ENCODE results near the gene DGCR2.
"Not testable (repeated sequence)": the region's sequence is repeated elsewhere in the genome, so short reads cannot be mapped to it uniquely, and the experiment has no call there.

The DGCR2 gene

DNA sequence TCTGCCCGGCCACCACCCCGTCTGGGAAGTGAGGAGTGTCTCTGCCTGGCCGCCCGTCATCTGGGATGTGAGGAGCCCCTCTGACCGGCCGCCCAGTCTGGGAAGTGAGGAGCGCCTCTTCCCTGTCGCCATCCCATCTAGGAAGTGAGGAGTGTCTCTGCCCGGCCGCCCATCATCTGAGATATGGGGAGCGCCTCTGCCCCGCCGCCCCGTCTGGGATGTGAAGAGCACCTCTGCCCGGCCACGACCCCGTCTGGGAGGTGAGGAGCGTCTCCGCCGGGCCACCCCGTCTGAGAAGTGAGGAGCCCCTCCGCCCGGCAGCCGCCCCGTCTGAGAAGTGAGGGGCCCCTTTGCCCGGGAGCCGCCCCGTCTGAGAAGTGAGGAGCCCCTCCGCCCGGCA lies 38.1 kb downstream of the DGCR2 start:
- not testable (repeated sequence) for DNase-seq (ENCODE audit: low read depth in 2 of 2)

DNA sequence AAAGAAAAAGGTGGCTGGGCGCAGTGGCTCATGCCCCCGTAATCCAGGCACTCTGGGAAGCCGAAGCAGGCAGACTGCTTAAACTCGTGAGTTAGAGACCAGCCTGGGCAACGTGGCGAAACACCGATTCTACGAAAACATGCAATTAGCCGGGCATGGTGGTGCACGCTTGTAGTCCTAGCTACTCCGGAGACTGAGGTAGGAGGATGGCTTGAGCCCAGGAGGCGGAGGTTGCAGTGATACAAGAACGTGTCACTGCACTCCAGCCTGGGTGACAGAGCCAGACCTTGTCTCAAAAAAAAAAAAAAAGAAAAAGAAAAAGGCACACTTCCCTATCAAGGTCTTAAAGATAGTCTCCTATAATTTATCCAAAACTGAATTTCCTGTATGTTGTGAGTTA lies 39.4 kb downstream of the DGCR2 start:
- no peak for DNase-seq (ENCODE audit: low read depth in 2 of 2)

DNA sequence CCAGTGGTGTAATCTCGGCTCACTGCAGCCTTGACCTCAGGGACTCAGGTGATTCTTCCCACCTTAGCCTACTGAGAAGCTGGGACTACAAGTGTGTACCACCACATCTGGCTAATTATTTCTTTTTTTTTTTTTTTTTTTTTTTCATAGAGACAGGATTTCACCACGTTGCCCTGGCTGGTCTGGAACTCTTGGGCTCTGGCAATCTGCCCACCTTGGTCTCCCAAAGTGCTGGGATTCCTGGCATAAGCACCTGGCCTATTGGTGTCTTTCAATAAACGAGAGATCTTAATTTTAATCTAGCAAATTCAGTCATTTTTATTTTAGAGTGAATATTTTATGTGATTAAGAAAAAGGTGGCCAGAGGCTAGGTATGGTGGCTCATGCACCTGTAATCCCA lies 40.1 kb downstream of the DGCR2 start:
- no peak for DNase-seq (ENCODE audit: low read depth in 2 of 2)

DNA sequence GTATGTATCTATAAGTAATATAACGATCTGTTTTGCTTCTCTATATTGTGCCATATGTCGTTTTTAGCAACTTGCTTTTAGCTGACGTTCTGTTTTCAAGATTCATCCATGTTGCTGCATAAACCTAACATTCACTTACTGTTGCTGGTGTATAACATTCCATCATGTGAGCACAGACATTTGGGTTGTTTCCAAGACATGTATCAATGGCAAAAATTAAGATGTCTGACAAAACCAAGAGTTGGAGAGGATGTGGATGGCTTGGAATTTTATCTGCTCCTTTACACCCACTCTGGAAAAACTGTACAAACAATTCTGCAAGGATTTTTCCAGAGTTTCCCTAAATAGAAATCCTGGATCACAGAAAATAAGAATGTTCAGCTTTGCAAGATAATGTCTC lies 40.9 kb downstream of the DGCR2 start:
- DNase-seq (ENCODE audit: low read depth in 2 of 2), result no peak

DNA sequence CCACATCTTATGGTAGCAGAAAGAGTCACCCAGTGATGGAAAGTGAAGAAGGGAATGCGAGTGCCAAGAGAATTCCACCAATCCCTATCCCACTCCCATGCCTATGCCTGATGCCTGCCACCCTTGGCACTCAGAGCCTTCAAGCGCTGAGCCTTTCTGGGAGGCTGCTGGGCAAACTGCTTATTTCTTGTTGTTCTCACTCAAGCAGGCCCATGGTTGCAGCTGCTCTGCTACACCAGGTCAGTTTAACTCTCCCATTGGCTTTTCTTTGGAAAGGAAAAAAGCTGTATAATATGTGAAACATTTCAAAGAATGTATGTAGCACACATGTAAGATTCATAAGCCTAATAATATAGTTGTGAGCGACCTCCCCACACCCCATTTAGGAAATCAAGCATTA lies 41.4 kb downstream of the DGCR2 start:
- DNase-seq (ENCODE audit: low read depth in 2 of 2), result no peak

DNA sequence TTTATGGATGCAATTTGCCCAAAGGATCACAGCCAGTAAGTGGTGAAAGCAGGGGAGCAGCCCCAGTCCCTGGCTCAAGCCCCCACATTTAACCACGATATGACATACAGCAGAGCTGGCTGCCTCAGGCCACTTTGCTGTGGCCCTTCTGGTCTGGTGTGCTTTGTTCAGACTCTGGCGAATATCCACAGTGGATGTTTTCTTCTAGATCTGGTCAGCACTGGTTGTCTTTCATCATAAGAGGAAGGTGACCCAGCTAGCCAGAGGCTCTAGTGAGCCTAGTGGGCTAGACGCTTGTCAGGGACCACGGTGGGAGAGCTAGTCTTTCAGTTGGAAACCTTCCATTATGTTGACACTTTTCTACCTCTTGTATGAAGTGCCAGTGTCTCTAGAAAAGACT lies 42.5 kb downstream of the DGCR2 start:
- DNase-seq (ENCODE audit: low read depth in 2 of 2), result no peak

DNA sequence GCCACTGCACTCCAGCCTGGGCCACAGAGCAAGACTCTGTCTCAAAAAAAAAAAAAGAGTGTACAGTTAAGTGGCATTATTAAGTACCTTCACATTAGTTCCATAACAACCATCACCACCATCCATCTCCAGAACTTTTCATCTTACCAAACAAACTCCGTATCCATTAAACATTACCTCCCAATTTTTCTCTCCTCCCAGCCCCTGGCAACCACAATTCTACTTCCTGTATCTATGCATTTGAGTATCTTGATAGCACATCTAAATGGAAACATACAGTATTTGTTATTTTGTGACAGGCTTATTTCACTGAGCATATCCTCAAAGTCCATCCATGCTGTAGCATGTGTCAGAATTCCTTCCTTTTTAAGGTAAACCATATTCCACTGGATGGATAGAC lies 46.8 kb downstream of the DGCR2 start:
- no peak for DNase-seq (ENCODE audit: low read depth in 2 of 2)

DNA sequence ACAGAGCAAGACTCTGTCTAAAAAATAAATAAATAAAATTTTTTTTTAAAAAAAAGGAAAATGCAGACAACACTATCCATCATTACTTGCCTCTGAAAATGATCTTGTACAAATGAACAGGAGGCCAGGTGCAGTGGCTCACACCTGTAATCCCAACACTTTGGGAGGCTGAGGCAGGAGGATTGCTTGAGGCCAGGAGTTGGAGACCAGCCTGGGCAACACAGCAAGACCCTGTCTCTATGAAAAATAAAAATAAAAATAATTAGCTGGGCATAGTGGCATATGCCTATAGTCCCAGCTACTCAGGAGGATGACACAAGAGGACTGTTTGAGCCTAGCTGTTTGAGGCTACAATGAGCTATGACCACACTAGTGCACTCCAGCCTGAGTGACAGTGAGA lies 49.4 kb downstream of the DGCR2 start:
- not testable (repeated sequence) for DNase-seq (ENCODE audit: low read depth in 2 of 2)

DNA sequence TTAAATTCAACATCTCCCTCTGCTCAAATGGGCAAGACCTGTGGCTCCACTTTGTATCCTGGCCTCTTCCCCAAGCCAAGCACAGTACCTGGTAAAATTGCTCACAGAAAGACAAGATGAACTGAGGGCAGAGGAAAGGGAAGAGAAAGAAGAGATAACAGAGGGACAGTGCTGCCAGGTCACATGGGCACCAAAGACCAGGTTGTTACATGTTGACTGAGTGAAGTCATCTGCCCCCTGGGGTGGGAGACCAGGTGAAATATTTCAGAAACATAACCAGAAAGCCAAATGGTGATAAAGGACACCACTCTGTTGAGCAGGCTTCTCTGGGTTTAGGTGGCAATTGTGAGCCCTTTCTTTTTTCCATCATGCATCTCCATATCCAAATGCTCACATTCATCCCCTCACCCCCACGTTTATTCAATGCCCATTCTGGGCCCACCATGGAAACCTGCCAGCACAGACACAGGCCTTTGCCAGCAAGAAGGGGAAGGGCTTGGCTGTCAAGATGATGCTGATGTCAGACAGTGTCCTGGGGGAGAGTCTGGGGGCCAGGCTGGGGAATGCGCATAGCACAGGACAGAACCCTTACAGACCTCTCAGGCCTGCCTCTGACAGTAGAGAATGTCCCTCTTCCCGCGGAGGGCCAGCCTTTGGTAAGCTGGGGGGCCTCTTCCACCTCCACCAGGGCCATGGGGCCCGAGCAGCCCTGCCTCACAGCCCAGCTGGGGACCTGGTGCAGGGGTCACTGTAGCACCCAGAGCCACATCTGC lies 51.6 kb downstream of the DGCR2 start:
- no peak for DNase-seq (ENCODE audit: low read depth in 2 of 2)

DNA sequence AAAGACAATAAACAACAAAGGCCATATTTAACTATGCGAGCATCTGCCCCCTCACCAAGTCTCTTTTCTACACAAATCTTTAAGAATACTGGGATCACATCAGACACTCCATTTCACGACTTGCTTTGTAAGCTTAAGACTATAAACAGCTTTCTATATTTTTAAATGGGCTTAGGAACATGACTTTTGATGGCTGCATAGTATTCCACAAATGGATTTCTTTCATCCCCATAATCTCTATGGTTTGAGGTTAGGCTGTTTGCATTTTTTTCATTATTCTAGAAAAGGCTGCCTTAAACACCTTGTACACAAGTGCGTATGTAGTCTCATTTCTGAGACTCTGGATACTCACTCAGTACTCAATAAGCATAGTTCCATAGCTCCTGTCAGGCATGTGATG lies 52.8 kb downstream of the DGCR2 start:
- DNase-seq (ENCODE audit: low read depth in 2 of 2), result no peak

DNA sequence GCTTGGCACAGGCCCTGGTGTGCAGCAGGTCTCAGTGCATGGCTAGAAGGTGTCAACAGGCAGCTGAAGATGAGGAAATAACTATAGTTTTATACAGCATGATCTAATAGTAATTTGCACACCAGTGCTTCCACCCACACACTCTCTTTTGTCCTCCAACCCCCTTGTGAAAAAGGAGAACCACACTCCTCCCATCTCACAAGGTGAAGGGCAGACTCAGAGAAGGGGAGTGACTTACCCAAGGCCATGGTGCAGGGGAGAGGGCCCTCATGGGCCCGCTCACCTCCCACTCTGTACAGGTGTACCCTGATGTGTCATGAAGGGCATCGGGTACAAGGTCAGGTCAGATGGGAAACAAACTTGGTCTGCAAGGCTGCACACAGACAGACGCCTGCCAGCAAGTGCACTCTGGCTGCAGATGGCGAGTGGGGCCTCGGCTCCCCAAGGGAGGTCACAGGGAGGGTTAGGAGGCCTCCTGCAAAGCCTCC lies 53.4 kb downstream of the DGCR2 start:
- DNase-seq (ENCODE audit: low read depth in 2 of 2), result no peak

DNA sequence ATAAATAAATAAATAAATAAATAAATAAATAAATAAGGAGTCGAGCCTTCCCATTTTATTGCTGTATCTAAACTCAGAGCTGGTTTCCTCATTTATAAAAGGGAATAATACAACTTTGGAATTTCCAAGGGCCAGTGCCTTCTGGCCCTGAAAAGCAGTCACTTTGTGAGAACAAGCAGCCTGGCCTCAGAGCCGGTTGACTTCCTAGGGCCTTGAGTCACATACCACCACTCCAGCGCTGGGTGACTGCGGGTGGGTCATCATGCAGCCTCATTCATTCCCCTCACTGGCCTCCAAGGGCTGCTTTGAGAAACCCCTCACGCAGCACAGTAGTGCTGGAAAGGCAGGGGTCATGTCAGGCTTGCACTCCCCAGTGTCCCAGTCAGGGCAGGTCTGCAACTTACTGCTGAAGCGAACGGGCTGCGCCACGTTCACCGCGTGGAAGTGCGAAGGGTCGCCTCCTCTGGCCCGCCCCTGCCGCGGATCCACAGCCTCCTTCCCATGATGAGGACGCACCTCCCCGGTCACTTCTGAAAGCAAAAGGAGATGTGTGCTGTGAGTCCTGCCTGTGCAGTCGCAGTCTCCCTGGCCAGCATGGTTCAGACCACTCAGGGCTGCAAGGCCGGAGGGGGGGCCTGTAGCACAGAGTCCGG lies 54.4 kb downstream of the DGCR2 start:
- DNase-seq (ENCODE audit: low read depth in 2 of 2), result no peak

DNA sequence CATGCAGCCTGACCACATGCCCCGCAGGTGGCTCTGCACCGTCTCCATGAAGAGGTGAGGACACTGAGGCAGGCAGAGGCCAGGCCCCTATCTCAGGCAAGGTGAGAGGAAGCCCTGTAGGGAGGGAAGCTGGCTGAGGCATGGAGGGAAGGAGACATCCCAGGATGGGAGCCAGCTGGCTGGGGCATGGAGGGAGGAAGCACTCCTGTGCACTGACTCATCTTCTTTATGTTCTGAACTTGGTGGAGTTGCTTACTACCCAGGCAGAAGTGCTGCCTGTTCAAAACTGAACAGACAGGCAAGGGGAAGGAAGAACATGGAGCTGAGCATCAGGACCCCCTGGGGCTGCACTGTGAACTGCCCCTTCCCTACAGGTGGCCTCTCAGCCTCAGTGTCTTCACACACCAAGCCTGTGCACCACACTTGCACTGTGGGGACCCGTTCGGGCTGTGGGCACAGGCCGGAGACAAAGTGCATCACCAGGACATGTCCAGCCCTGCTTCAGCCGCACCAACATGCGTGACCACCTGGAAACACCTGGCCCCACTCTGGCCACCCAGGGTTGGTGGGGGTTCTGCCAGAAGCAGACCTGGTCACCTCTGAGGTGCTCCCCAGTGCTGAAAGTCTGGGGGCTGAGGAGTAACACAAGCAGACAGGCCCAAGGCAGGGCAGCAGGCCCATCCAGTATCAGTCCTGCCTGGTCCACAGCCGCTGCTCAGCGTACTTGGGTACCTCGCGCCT lies 55.5 kb downstream of the DGCR2 start:
- no peak for DNase-seq (ENCODE audit: low read depth in 2 of 2)

DNA sequence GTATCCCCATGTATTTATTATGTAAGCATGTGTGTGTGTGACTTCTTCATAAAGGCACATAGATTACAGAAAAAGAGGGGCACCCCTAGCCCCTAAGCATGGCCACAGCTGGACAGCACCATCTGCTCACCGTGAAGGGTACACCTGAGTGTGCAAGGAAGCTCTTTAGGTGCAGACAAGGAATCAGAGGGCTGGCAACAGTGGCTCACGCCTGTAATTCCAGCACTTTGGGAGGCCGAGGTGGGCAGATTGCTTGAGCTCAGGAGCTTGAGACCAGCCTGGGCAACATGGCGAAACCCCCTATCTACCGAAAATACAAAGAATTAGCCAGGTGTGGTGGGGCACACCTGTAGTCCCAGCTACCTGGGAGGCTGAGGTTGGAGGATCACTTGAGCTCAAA lies 56.3 kb downstream of the DGCR2 start:
- DNase-seq (ENCODE audit: low read depth in 2 of 2), result no peak

DNA sequence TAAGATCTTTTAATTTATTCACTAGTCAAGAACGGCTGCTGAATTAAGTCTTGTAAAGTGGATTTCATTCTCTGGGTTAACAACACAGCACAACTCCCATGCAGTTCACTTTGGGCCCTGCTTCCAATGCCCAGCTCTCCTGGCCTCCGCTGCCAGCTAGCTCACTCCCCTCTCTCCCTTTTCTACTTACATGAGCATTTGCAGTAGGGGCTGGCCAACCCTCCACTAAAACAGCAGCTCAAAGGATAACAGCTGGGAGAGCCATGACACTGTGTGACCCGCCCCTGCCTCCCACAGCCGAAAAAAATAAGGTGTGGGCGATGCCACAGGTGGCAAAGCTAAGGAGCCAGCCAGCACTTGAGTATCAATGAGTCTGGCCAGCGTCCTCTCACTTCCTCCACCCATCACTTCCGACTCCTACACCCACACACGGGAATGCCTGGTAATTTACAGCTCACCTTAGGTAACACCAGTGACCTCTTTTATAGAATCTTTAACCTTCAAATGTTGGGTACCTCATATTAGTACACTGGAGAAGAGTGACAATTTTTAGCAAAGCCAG lies 56.8 kb downstream of the DGCR2 start:
- DNase-seq (ENCODE audit: low read depth in 2 of 2), result no peak

DNA sequence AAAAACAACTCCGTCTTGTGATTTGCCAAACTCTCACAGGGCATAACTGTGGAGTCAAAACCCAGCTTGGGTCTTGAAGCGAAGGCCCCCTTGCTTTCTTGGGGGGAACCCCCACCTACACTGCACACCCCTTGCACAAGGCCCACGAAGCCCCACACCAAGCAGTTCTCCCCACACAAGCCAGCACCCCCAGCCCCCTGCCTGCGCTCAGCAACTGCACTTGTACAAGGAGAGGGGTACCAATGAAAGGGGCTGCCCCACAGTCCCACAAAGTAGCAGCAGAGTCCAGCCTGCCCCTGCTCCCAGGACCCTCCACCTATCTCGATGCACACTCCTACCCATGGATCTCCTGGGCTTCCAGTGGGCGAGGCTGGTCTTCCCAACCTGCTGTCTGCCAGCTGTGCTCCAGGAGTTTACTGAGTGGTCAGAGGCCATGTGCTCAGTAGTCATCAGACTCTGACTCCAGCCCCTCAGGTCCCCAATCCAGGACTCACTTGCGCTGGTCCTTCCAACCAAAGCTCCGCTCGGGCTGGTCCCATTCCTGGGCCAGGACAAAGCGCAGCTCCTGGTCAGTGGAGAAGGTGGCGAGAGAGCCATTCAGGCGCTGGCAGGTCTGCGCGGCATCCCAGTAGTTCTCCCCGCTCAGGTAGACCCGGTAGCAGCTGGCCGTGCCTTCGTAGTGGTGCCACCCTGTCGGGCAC lies 57.7 kb downstream of the DGCR2 start:
- DNase-seq (ENCODE audit: low read depth in 2 of 2), result no peak

DNA sequence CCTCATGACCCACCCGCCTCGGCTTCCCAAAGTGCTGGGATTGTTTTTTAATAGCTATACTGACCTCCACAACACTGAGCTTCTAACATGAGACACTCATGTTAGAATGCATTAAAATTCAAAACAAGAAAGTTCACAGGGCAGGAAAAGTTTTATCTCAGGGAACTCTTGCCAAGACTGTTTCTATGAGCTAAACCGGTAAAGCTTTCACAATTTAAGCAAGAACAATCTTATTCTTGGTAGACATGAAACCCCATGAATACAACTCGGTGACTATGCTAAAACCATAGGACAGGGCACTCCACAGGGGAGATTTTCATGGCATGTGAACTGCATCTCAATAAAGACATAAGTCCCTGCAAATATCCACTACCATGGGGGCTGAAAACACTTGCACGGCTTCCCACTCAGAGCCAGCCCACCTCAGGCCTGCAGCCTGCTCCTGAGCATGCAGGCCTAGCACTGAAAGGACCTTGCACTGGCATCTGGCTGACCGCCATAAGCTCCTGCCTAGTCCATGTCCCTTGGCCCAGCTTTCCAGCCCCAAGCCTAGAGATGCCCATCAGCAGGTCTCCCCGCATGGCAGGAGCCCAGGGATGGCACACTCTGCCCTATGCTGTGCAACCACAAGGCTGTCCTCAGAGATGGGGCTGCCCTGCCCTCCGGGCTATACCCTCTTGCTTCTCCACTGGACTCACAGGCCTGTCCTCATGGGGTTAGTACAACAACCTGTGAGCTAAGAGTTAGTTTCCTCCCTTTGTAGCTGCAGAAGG lies 58.4 kb downstream of the DGCR2 start:
- no peak for DNase-seq (ENCODE audit: low read depth in 2 of 2)

DNA sequence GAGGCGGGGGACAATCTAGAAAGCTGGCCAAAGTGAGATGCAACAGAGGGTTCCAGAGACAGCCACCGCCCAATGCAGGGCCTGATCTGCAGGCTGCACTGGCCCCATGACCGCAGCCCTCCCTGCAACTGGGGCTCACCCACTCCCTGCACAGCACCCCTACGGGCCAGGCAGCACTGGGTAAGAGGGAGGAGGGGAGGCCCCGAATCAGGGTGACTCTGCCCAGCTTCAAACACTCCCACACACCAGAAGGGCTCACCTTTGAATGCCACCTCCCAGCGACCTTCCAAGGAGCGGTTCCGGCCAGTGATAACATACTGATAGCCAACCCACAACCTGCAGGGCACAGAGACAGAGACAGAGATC lies 59.3 kb downstream of the DGCR2 start:
- DNase-seq (ENCODE audit: low read depth in 2 of 2), result no peak

DNA sequence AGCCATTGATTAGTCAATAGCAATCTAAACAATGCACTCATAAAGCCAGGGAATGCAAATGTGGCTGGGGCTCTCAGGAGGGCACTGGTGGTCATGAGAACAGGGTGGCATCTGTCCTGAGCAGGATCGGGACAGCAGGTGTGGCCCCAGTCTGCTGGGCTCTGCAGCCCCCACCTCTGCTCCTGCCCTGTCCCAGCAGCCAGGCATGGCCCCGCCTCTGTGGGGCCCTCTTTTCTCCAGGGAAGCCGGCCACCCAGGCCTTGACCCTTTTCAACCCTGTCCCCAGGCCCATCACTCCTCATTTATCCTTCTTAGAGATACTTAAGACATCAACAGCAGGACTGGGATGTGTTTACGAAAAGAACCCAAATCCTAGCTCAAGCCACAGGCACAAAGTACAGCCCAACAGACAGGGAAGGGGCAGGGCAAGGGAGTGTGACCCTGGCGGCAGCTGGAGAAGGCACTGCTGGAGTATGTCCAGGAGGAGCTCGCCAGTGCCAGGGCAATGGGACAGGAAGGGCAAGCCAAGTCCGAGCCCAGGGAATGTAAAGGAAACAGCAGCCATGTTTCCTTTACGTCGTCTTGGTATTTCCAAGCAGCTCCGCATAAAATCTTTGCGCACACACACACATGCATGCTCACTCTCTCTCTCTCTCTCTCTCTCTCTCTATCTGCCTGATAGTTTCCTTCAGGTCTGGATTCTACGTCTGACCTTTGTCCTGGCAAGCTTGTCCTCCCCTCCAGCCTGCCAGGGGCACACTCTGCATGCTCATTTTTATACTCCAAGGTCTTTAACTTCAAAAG lies 59.9 kb downstream of the DGCR2 start:
- DNase-seq (ENCODE audit: low read depth in 2 of 2), result no peak

DNA sequence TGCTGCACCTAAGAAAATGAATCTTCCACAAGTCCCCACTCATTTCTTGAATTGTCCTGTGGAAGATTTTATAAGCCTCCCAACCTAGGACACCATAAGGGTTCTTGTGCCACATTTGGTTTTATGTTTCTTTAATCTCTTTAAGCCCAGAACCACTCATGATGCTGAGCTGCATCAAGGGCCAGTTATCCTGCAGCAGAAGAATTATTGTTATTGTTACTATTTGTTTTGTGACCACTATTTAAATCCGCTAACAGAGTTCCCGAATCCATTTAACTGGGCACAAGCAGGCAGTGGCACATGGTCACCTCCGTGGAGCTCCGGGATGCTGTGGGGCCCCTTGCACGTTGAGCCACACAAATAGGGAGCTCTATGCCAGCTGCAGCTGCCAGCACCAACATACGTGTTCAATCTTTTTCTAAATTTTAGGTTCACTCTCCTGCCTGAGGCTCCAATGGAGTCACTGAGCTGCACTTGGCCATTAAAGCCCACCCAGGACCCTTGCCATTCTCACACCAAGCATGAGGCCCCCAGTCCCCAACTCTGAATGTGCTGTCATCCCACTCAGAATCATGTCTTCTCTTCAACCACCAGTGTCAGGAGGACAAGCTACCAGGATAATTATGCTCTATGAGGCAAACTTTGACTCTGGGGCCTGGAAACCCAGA lies 60.6 kb downstream of the DGCR2 start:
- no peak for DNase-seq (ENCODE audit: low read depth in 2 of 2)
